ENCODE data around the gene JOSD1.

GRCh38 chr22:38733724-38734381 lies 33.1 kb upstream of the JOSD1 start:
- TF ChIP-seq CTCF (IDR thresholded peaks at IDR 0.05 in 4 of 5, conservative IDR thresholded peaks at IDR 0.05 in 1 of 5), result no peak
- peak; percentile 30 to 48 for TF ChIP-seq POLR2A (IDR thresholded peaks at IDR 0.05)
